Fibroblast of lung (primary cell): ENCODE measurements around the gene EXOC3.

Experiments used
- CTCF ChIP-seq, 2 donors: IDR thresholded peaks in 1 of 2; conservative IDR thresholded peaks in 1 of 2; 1 replicate in 1 of 2; 2 replicates in 1 of 2; pipeline ENCODE4 v1.5.1; 2011 to 2012; ENCODE audit warnings: low read length in 2 of 2, control low read depth in 1 of 2, inconsistent platforms in 1 of 2, low read depth in 1 of 2, mild to moderate bottlenecking in 1 of 2
- EZH2 ChIP-seq: IDR thresholded peaks from 2 replicates; pipeline ENCODE4 v1.5.1; 2012; ENCODE audit warnings: low read length, control low read depth, mild to moderate bottlenecking; ENCODE audit errors: missing control alignments

- no peak for TF ChIP-seq EZH2
- no peak for TF ChIP-seq CTCF (conservative IDR thresholded peaks at IDR 0.05 in 1 of 2, IDR thresholded peaks at IDR 0.05 in 1 of 2; ENCODE audit: low read depth in 1 of 2, low read length in 2 of 2)
Observed at GRCh38 chr5:491856-492155, 48.8 kb downstream of the EXOC3 start.
